Right kidney (tissue), 9 donors: Measurements from ENCODE around the gene CLEC6A.
"Not testable (repeated sequence)": the region's sequence is repeated elsewhere in the genome, so short reads cannot be mapped to it uniquely, and the experiment has no call there.

Experiments
- DNase-seq: peaks from one replicate; pipeline ENCODE4 v3.0.0-alpha.2; 2016
- long read RNA-seq, 8 donors: transcript quantifications; one replicate each; lab custom pipeline, GENCODE V29; 2026

CLEC6A gene
- long read RNA-seq, donor 1: 0 reads
- long read RNA-seq, donor 2: 0 reads
- long read RNA-seq, donor 3: 0 reads
- long read RNA-seq, donor 4: 0 reads
- long read RNA-seq, donor 5: 0 reads
- long read RNA-seq, donor 6: 0 reads
- long read RNA-seq, donor 7: 0 reads
- long read RNA-seq, donor 8: 0 reads

GRCh38 chr12:8455727-8456360, at the start of gene CLEC6A:
Gene CLEC6A, plus strand, starts transcription at chr12:8455962. Its CDS starts 150 bp downstream, at chr12:8456112.
- no peak for DNase-seq

GRCh38 chr12:8419576-8419975, 36.2 kb upstream of the CLEC6A start:
- not testable (repeated sequence) for DNase-seq

GRCh38 chr12:8420506-8420905, 35.3 kb upstream of the CLEC6A start:
- no peak for DNase-seq

GRCh38 chr12:8444536-8445278, 11.1 kb upstream of the CLEC6A start:
- DNase-seq: not testable (repeated sequence)

GRCh38 chr12:8445731-8446130, 10.0 kb upstream of the CLEC6A start:
- no peak for DNase-seq

- DNase-seq: no peak
Observed at GRCh38 chr12:8446642-8447547, 8.9 kb upstream of the CLEC6A start.

- peak; percentile 21 for DNase-seq
Observed at GRCh38 chr12:8449355-8449859, 6.4 kb upstream of the CLEC6A start.

GRCh38 chr12:8452036-8452435, 3.7 kb upstream of the CLEC6A start:
- no peak for DNase-seq

- no peak for DNase-seq
Observed at GRCh38 chr12:8453021-8453513, 2.7 kb upstream of the CLEC6A start.

- DNase-seq: no peak
Observed at GRCh38 chr12:8453796-8454195, 2.0 kb upstream of the CLEC6A start.

GRCh38 chr12:8455271-8455670, 491 bp upstream of the CLEC6A start:
- no peak for DNase-seq

- no peak for DNase-seq
Observed at GRCh38 chr12:8461426-8461825, 5.7 kb downstream of the CLEC6A start.

- DNase-seq: no peak
Observed at GRCh38 chr12:8465301-8465996, 9.7 kb downstream of the CLEC6A start.

- no peak for DNase-seq
Observed at GRCh38 chr12:8466241-8466640, 10.5 kb downstream of the CLEC6A start.

GRCh38 chr12:8471090-8471489, 15.3 kb downstream of the CLEC6A start:
- no peak for DNase-seq

GRCh38 chr12:8475508-8476203, 19.9 kb downstream of the CLEC6A start:
- no peak for DNase-seq

GRCh38 chr12:8482571-8483061, 26.9 kb downstream of the CLEC6A start:
- no peak for DNase-seq

GRCh38 chr12:8483079-8483478, 27.3 kb downstream of the CLEC6A start:
- no peak for DNase-seq

- no peak for DNase-seq
Observed at GRCh38 chr12:8491646-8492530, 36.1 kb downstream of the CLEC6A start.

GRCh38 chr12:8493084-8493483, 37.3 kb downstream of the CLEC6A start:
- DNase-seq: no peak
